ENCODE data around the gene GOSR2.

- TF ChIP-seq BHLHE40 (IDR thresholded peaks at IDR 0.05; ENCODE audit: borderline replicate concordance) = no peak
- no peak for TF ChIP-seq FOXM1 (IDR thresholded peaks at IDR 0.05; ENCODE audit: borderline replicate concordance)
- no peak for TF ChIP-seq SP1 (IDR thresholded peaks at IDR 0.05)
- TF ChIP-seq ELF4 (IDR thresholded peaks at IDR 0.05) = no peak
- no peak for TF ChIP-seq FOXK2 (IDR thresholded peaks at IDR 0.05)
- no peak for TF ChIP-seq SUZ12 (IDR thresholded peaks at IDR 0.05)
- TF ChIP-seq CTBP1 (IDR thresholded peaks at IDR 0.05; ENCODE audit: borderline replicate concordance) = no peak
- TF ChIP-seq TARDBP (IDR thresholded peaks at IDR 0.05) = no peak
- TF ChIP-seq NFRKB (IDR thresholded peaks at IDR 0.05) = no peak
- TF ChIP-seq FOXA1 (IDR thresholded peaks at IDR 0.05) = no peak
- TF ChIP-seq ARNT (IDR thresholded peaks at IDR 0.05) = no peak
- TF ChIP-seq ZNF384 (IDR thresholded peaks at IDR 0.05) = no peak
Observed at GRCh38 chr17:46874906-46875305, 48.1 kb upstream of the GOSR2 start.
